ENCODE measurements around the gene ULK3.

GRCh38 chr15:74787251-74788041, 55.5 kb downstream of the ULK3 start:
- TF ChIP-seq CTCF (IDR thresholded peaks at IDR 0.05; ENCODE audit: insufficient read depth, low read length) (peak; percentile 81), POLR2AphosphoS5 (IDR thresholded peaks at IDR 0.05; ENCODE audit: low read depth) (peak; percentile 17; the same call in 1 of the 2 replicates)
